HepG2 (cell line): ENCODE measurements around the gene STAT4. TPM values are rescaled to one million over a fixed set of nuclear protein-coding genes. Genes with fewer than 3 reads are reported as not detected.
A peak's percentile ranks its signal among the peaks of the same experiment; 100 is the strongest.

Source experiments
- EP300 ChIP-seq, 3 experiments: sonication (generic) in 1 of 3; formaldehyde crosslinking in 1 of 3; IDR thresholded peaks; 2 replicates each; pipeline versions ENCODE4 v1.5.1 to v1.6.1; 2011 to 2020; ENCODE audit warnings: low read depth in 2 of 3, low read length in 2 of 3, borderline replicate concordance in 1 of 3, improper control_type of control experiment in 1 of 3, mild to moderate bottlenecking in 1 of 3, missing genetic modification reagents in 1 of 3, moderate library complexity in 1 of 3
- GPN1 ChIP-seq: sonication (generic); formaldehyde crosslinking; IDR thresholded peaks from 2 replicates; pipeline ENCODE4 v1.5.1; 2020; ENCODE audit warnings: missing genetic modification reagents, borderline replicate concordance
- GTF2F1 ChIP-seq: fragments of 150-350 bp; IDR thresholded peaks from 2 replicates; pipeline ENCODE4 v1.6.1; 2014; ENCODE audit warnings: low read length
- GZF1 ChIP-seq: sonication (generic); formaldehyde crosslinking; IDR thresholded peaks from 2 replicates; pipeline ENCODE4 v1.5.1; 2020; ENCODE audit warnings: mild to moderate bottlenecking, missing genetic modification reagents
- NCOA5 ChIP-seq: sonication (generic); formaldehyde crosslinking; IDR thresholded peaks from 2 replicates; pipeline ENCODE4 v1.4.0; 2020; ENCODE audit warnings: missing genetic modification reagents
- NR3C1 ChIP-seq: sonication (generic); formaldehyde crosslinking; IDR thresholded peaks from 2 replicates; pipeline ENCODE4 v1.4.0; 2020; ENCODE audit warnings: missing genetic modification reagents
- POLR2G ChIP-seq: fragments of 200-400 bp; formaldehyde crosslinking; IDR thresholded peaks from 2 replicates; pipeline ENCODE4 v1.6.1; 2018; ENCODE audit warnings: mild to moderate bottlenecking, low read depth, low read length, moderate library complexity
- SAFB2 ChIP-seq: sonication (generic); formaldehyde crosslinking; IDR thresholded peaks from 2 replicates; pipeline ENCODE4 v1.5.1; 2020; ENCODE audit warnings: missing genetic modification reagents, low read depth, mild to moderate bottlenecking, borderline replicate concordance
- TEAD3 ChIP-seq: optimal IDR thresholded peaks from 2 replicates; pipeline ENCODE3; 2016; ENCODE audit warnings: borderline replicate concordance
- TSC22D2 ChIP-seq: sonication (generic); formaldehyde crosslinking; IDR thresholded peaks from 2 replicates; pipeline ENCODE4 v1.5.1; 2020; ENCODE audit warnings: missing genetic modification reagents, mild to moderate bottlenecking, borderline replicate concordance
- ZKSCAN8 ChIP-seq: IDR thresholded peaks from 2 replicates; pipeline ENCODE4 v1.6.1; 2016; ENCODE audit warnings: borderline replicate concordance, missing genetic modification reagents, missing compliant biosample characterization
- ZNF101 ChIP-seq: sonication (generic); formaldehyde crosslinking; IDR thresholded peaks from 2 replicates; pipeline ENCODE4 v1.4.0; 2020; ENCODE audit warnings: mild to moderate bottlenecking, low read depth, missing genetic modification reagents, borderline replicate concordance
- ZNF12 ChIP-seq: sonication (generic); formaldehyde crosslinking; IDR thresholded peaks from 2 replicates; pipeline ENCODE4 v1.5.0; 2020; ENCODE audit warnings: missing genetic modification reagents
- ZNF3 ChIP-seq: IDR thresholded peaks from 2 replicates; pipeline ENCODE4 v1.7.0; 2017; ENCODE audit warnings: inconsistent platforms
- ZNF318 ChIP-seq: sonication (generic); formaldehyde crosslinking; IDR thresholded peaks from 2 replicates; pipeline ENCODE4 v1.4.0; 2020; ENCODE audit warnings: mild to moderate bottlenecking, missing genetic modification reagents
- ZNF569 ChIP-seq: sonication (generic); formaldehyde crosslinking; IDR thresholded peaks from 2 replicates; pipeline ENCODE4 v1.5.0; 2020; ENCODE audit warnings: mild to moderate bottlenecking, missing genetic modification reagents, moderate library complexity, borderline replicate concordance
- ZNF644 ChIP-seq: IDR thresholded peaks from 2 replicates; pipeline ENCODE4 v1.6.1; 2016; ENCODE audit warnings: low read depth
- ZNF703 ChIP-seq: sonication (generic); formaldehyde crosslinking; IDR thresholded peaks from 2 replicates; pipeline ENCODE4 v1.5.1; 2020; ENCODE audit warnings: missing genetic modification reagents, mild to moderate bottlenecking, moderate library complexity, borderline replicate concordance
- ZSCAN12 ChIP-seq: sonication (generic); formaldehyde crosslinking; IDR thresholded peaks from 2 replicates; pipeline ENCODE4 v1.9.0; 2021; ENCODE audit warnings: mild to moderate bottlenecking, missing genetic modification reagents
- polyA plus RNA-seq, 8 experiments: library from polyadenylated mRNA; depleted of rRNA in 3 of 8; stranded (reverse) in 7 of 8; unstranded in 1 of 8; fragments of >200 nt; fragmentation: Illumina TruSeq in 4 of 8; extraction: Trizol in 4 of 8; gene quantifications; 2 replicates each; pipeline versions ENCODE4 v1.2.1 to v1.2.3, GENCODE V29; 2011 to 2016; ENCODE audit warnings: low read depth in 4 of 8, missing spikeins in 1 of 8, mixed read lengths in 1 of 8; ENCODE audit not compliant: insufficient read depth in 1 of 8
- total RNA-seq, 5 experiments: library from RNA; depleted of rRNA; stranded (reverse); fragments of >200 nt; fragmentation: Illumina TruSeq; extraction: Trizol; gene quantifications; 2 replicates each; pipeline ENCODE4 v1.2.3, GENCODE V29; 2016; ENCODE audit warnings: low read depth in 1 of 5

Gene STAT4
- total and polyA plus RNA-seq, 2 of the 13 experiments (the other 11 are each of a cell fraction or from before 2014, with no cell fraction given) = 0.37 TPM; not detected in 1

DNA sequence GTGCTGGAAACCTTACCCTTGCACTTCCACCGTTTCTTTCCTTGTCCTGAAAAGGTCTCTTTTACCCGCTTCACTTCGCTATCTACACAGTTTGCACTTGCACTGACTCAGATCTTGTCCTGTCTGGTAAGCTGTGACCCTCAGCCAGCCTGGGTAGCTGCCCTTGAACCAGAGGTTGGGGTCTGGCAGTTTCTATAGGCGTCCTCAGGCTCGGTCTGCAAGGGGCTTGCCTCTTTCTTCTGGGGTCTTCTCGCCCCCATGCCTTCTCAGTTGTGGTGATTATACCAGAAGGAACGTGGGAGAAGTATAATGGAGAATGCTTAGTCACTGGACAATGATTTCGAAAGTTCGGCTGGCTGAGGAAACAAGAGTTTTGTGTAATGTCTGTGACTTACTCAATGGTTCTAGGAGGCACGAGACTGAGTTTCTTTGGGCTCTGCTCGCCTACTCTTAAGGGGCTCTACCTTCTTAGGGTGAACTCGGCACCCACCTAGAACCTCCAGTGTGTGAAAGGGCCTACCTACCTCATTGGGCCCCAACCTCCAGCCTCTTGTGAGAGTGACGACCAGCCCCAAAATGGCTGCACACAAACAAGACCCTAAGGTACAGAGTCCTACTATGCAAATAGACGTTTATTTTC is 129.9 kb downstream of the STAT4 start (continued):
- TF ChIP-seq ZSCAN12 (CRISPR knock-in tag) (no peak), POLR2G (peak; percentile 57), GZF1 (CRISPR knock-in tag) (0 out of 2 replicates have a peak, but pooled peaks have one; percentile 12), NR3C1 (CRISPR knock-in tag) (no peak), ZKSCAN8 (CRISPR knock-in tag) (no peak), ZNF318 (CRISPR knock-in tag) (peak; percentile 74; the same call in 1 of the 2 replicates), ZNF12 (CRISPR knock-in tag) (peak; percentile 1), GPN1 (CRISPR knock-in tag) (no peak), ZNF644 (0 out of 2 replicates have a peak, but pooled peaks have one; percentile 48), TSC22D2 (no peak), SAFB2 (CRISPR knock-in tag) (no peak), EP300 (IDR thresholded peaks at IDR 0.05; ENCODE audit: low read depth in 2 of 2, low read length in 2 of 2) (no peak), EP300 (CRISPR knock-in tag; IDR thresholded peaks at IDR 0.05; ENCODE audit: borderline replicate concordance) (no peak), ZNF569 (CRISPR knock-in tag) (0 out of 2 replicates have a peak, but pooled peaks have one; percentile 9), ZNF101 (CRISPR knock-in tag) (0 out of 2 replicates have a peak, but pooled peaks have one; percentile 22), NCOA5 (CRISPR knock-in tag) (no peak), ZNF3 (CRISPR knock-in tag) (no peak), GTF2F1 (no peak), TEAD3 (CRISPR knock-in tag) (no peak), ZNF703 (CRISPR knock-in tag) (peak; percentile 11; the same call in 1 of the 2 replicates)
